T-helper 2 cell treated with Interferon-gamma antibody and Interleukin-4, amounts not matched to agents 100 ng/mL and 5 ng/mL, for 36 hours (primary cell): ENCODE data around the gene SVOP. TPM values are rescaled to one million over a fixed set of nuclear protein-coding genes. Genes with fewer than 3 reads are reported as not detected.
"Not testable (repeated sequence)": the region's sequence is repeated elsewhere in the genome, so short reads cannot be mapped to it uniquely, and the experiment has no call there.

Source experiments
- intact Hi-C: fragments of 100-400 bp; cut with micrococcal nuclease; formaldehyde crosslinking; loops from one replicate; pipeline ENCODE4 v1.15.1; 2023
- total RNA-seq: library from RNA; stranded (reverse); gene quantifications from 2 replicates; pipeline ENCODE4 v1.2.3, GENCODE V29; 2022

The SVOP gene
- total RNA-seq, 1 donor from 2014 or later = not detected

- intact Hi-C loops = no loop called here
Measured at GRCh38 chr12:108895220-108895802, 125.6 kb downstream of the SVOP start.

GRCh38 chr12:108890208-108890607 lies 130.7 kb downstream of the SVOP start:
- intact Hi-C loops = no loop called here

- intact Hi-C loops = no loop called here
Measured at GRCh38 chr12:108888031-108888430, 132.8 kb downstream of the SVOP start.

- intact Hi-C loops = no loop called here
Measured at GRCh38 chr12:108886873-108887629, 133.8 kb downstream of the SVOP start.

DNA sequence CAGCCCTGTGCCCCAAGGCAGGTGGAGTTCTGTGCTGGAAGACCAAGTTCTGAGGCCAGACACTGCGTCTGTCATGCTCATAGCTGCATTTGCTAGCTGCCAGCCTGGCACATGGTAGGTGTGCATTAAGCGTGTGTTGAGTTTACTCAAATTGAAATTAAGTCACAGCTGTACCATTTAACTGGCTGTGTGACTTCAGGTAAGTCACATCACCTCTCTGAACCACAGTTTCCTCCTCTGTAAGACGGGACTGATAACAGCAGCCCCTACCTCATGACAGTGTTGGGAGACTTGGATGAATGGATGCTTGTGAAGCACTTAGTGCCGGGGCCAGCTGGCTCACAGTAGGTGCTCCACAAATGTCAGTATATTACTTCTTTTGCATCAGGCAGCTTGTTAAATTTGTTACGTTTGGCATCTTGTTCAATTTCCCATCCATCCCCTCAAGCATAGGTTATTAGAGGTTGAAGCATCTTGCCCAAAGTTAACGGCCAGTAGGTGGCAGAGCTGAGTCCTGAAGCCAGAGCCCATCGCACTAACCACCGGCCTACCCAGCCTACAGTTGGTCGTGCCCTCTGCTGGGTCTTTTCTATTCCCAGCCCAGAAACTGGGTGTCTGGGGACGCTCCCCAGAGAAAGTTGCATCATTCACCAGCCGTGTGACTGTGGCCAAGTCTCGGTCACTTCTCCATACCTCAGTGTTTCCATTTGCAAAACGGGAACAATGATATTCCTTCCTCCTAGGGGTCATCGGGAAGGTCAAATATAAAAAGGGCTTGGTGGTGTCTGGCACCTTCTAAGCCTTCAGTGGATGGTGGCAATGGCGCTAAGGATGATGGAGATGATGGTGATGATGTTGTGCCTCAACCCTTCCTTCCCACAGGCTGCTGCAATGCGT lies 136.5 kb downstream of the SVOP start:
- intact Hi-C loops = loop anchor here (5.0 kb wide), 1 partner anchor 68 kb away; no protein-coding TSS in a partner anchor

- intact Hi-C loops = loop anchor here (5.0 kb wide), 1 partner anchor 70 kb away; no protein-coding TSS in a partner anchor
Measured at GRCh38 chr12:108881953-108882352, 138.9 kb downstream of the SVOP start.

GRCh38 chr12:108879615-108880254 lies 141.1 kb downstream of the SVOP start, which contains the start of gene DAO:
Gene DAO (plus strand): TSS chr12:108880092. CDS start chr12:108885007, 4,915 bp downstream.
- intact Hi-C loops = loop anchor here (5.0 kb wide), 1 partner anchor 73 kb away; no protein-coding TSS in a partner anchor

DNA sequence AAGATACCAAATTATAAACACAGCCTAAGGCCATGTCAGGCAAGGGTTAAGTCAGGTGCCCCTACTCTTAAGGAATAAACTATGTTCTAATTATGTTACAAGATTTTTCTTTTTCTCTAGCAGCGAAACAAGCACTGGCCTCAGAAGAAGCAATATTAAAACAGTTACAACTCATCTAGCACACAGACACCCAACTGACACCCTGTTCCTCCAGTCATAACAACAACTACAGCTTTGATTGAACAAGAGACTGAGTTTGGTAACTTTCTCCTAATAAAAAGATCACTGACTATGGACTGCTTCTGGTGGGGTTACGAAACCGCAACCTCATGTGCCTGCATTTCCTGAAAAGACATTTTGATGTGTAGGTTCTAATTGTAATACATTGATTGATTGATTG lies 144.3 kb downstream of the SVOP start:
- intact Hi-C loops = no loop called here

GRCh38 chr12:108875682-108876361 lies 145.0 kb downstream of the SVOP start:
- intact Hi-C loops = no loop called here

- intact Hi-C loops = no loop called here
Measured at GRCh38 chr12:108875280-108875679, 145.6 kb downstream of the SVOP start.

DNA sequence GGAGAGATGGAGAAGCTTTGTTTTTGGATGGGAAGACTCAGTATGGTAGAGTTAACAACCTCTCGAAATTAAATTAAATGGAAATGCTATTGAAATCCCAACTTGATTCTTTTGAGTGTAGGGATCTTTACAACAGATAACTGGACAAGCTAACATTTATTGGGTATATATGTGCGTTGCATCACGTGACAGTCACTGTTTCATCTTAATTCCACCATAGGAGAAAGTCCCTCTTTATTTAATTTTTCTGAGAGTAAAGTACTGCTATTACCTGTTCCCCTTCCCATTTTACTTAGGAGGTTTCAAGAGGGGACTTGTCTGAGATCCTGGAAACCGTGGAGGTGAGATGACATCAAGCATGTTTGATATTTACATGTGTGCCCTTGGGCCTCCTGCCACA lies 152.1 kb downstream of the SVOP start:
- intact Hi-C loops = no loop called here

DNA sequence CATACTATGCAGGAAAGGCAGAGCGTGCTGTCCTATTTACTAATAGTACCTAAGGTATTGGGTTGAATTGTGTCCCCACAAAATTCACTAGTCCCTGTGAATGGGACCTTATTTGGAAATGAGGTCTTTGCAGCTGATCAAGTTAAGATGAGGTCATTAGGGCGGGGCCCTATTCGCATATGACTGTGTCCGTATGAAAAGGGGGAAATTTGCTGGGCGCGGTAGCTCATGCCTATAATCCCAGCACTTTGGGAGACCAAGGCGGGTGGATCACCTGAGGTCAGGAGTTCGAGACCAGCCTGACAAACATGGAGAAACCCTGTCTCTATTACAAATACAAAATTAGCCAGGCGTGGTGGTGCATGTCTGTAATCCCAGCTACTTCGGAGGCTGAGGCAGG lies 154.8 kb downstream of the SVOP start:
- intact Hi-C loops = not testable (repeated sequence)

DNA sequence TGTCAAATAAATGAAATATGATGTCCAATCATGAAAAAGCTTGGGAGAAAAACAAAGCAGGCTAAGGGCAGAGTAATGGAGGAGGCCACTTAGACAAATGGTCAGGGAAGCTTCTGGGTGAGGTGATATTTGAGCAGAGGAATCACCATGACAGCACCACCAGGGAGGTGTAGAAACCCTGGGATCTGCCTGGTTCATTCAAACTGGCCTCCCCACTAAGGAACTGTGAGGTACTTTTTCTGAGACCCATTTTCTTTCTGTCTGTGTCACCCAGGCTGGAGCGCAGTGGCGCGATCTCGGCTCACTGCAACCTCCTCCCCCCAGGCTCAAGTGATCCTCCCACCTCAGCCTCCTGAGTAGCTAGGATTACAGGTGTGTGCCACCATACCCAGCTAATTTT lies 155.7 kb downstream of the SVOP start:
- intact Hi-C loops = no loop called here

GRCh38 chr12:108862588-108862959 lies 158.3 kb downstream of the SVOP start:
- intact Hi-C loops = no loop called here

DNA sequence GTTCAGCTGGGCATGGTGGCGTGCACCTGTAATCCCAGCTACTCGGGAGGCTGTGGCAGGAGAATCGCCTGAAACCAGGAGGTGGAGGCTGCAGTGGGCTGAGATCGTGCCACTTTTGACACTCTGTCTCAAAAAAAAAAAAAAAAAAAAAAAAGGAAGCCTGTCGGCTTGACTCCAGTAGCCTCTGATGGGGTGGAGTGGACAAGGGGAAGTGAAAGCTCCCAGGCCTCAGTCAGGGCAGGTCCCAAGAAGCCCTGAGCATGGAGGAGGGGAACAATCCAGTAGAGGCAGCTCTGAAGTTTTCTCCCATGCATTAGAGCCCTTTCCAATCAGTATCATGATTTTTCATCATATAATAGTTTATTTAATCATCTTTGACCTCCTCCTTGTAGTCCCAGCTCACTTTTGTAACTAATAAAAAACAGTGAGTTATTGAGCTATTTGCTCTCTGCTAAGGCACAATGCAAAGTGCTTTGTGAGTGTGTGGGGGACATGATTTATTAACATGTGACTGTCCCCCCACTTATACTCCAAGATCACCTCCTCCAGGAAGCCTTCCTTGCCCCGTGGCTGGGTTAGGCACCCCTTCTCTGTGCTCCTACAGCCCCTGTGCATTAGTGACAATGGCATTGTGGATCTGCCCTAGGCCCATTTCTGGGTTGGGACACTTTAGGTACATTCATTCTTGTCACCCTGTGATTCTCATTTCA lies 158.8 kb downstream of the SVOP start:
- intact Hi-C loops = no loop called here

- intact Hi-C loops = no loop called here
Measured at GRCh38 chr12:108860443-108860842, 160.4 kb downstream of the SVOP start.

GRCh38 chr12:108859923-108860291 lies 161.0 kb downstream of the SVOP start:
- intact Hi-C loops = loop anchor here (5.0 kb wide), 3 partner anchors 228 to 343 kb away; partner anchors contain the start of genes FICD, SELPLG and UNG

DNA sequence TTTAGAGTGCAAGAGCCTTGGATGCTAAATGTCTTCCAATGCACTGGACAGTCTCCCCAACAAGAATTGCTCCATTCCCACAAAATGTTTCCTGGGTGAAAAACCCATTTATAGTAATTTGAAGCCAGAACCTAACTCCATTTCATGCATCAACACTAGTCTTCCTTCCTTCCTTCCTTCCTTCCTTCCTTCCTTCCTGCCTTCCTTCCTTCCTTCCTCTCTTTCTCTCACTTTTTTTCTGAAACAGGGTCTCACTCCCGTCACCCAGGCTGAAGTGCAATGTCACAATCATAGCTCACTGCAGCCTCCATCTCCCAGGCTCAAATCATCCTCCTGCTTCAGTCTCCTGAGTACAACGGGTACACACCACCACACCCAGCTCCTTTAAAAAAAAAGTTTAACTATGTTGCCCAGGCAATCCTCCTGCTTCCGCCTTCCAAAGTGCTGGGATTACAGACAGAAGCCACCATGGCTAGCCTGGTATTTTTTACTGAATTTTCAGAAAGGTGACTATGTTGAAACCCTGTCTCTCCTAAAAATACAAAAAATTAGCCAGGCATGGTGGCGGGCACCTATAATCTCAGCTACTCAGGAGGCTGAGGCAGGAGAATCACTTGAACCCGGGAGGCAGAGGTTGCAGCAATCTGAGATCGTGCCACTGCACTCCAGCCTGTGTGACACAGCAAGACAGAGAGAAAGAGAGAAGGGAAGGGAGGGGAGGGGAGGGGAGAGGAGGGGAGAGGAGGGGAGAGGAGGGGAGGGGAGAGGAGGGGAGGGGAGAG lies 161.5 kb downstream of the SVOP start:
- intact Hi-C loops = loop anchor here (5.0 kb wide), 3 partner anchors 227 to 342 kb away; partner anchors contain the start of genes FICD, SELPLG and UNG
